Neuron (in vitro differentiated cells): ENCODE measurements around the gene PANK3.
A peak's percentile ranks its signal among the peaks of the same experiment; 100 is the strongest.

Experiments
- H2AFZ ChIP-seq: one replicate; pipeline ENCODE4 v1.6.1; 2013; ENCODE audit warnings: low read depth, mild to moderate bottlenecking, inconsistent platforms, low read length, moderate library complexity
- H3K27me3 ChIP-seq: one replicate; pipeline ENCODE4 v1.6.1; 2013; ENCODE audit warnings: low read length; ENCODE audit not compliant: insufficient read depth
- H3K36me3 ChIP-seq: one replicate; pipeline ENCODE4 v1.6.1; 2013; ENCODE audit warnings: low read length; ENCODE audit not compliant: insufficient read depth
- H3K4me1 ChIP-seq: one replicate; pipeline ENCODE4 v1.6.1; 2013; ENCODE audit warnings: low read length; ENCODE audit not compliant: insufficient read depth
- H3K4me3 ChIP-seq: 2 replicates; pipeline ENCODE4 v1.5.1; 2013; ENCODE audit warnings: mild to moderate bottlenecking, low read length, moderate library complexity
- H3K9me3 ChIP-seq: one replicate; pipeline ENCODE4 v1.6.1; 2013; ENCODE audit warnings: low read length

PANK3 gene

GRCh38 chr5:168578538-168579487 is at the start of gene PANK3:
TSS of gene PANK3 (minus strand) at chr5:168579368. CDS start at chr5:168579283, 85 bp downstream.
- Histone ChIP-seq H3K4me3 (peak within 1 kb of the TSS; percentile 99), H3K36me3 (peaks cover 20% of the 10 kb centered on the region), H2AFZ (peak within 1 kb of the TSS; percentile 39), H3K27me3 (no peaks in the 10 kb centered on the region), H3K4me1 (peaks cover 19% of the 10 kb centered on the region), H3K9me3 (no peaks in the 10 kb centered on the region)

GRCh38 chr5:168624850-168625364 is 45.7 kb upstream of the PANK3 start:
- Histone ChIP-seq H3K9me3 (no peaks in the 10 kb centered on the region), H2AFZ (no peak overlapping the region), H3K4me3 (no peak overlapping the region), H3K36me3 (no peaks in the 10 kb centered on the region), H3K4me1 (peaks cover 7% of the 10 kb centered on the region), H3K27me3 (peaks cover 3% of the 10 kb centered on the region)

- Histone ChIP-seq H3K27me3 (peaks cover 3% of the 10 kb centered on the region), H3K36me3 (no peaks in the 10 kb centered on the region), H3K4me1 (no peaks in the 10 kb centered on the region), H2AFZ (no peak overlapping the region), H3K4me3 (no peak overlapping the region), H3K9me3 (no peaks in the 10 kb centered on the region)
These were observed 41.6 kb upstream of the PANK3 start for GRCh38 chr5:168620807-168621206.

- peaks cover 27% of the 10 kb centered on the region for H3K4me1 ChIP-seq
- no peak overlapping the region for H3K4me3 ChIP-seq
- H2AFZ ChIP-seq: no peak overlapping the region
- H3K36me3 ChIP-seq: no peaks in the 10 kb centered on the region
- H3K9me3 ChIP-seq: no peaks in the 10 kb centered on the region
- no peaks in the 10 kb centered on the region for H3K27me3 ChIP-seq
These were observed 35.5 kb upstream of the PANK3 start for GRCh38 chr5:168614661-168615060.

DNA sequence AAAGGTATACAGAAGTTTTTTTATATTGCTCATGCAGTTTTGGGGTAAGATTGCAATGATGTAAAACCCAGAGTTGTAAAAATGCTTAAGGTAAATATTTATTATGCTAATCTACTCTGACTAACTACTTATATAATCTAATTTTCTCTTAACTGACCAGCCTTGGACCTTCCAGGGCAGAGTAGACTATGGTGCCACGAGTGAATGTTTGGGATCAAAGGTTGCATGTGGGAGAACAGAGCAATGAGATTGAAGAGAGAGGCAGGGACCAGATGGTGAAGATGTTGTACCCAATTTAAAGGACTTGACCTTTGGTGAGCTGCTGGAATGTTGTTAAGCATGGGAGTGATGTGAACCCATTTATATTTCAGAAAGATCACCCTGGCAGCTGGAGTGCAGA is 34.8 kb upstream of the PANK3 start:
- Histone ChIP-seq H3K27me3 (no peaks in the 10 kb centered on the region), H3K4me1 (peaks cover 27% of the 10 kb centered on the region), H3K4me3 (no peak overlapping the region), H3K9me3 (no peaks in the 10 kb centered on the region), H3K36me3 (no peaks in the 10 kb centered on the region), H2AFZ (no peak overlapping the region)

DNA sequence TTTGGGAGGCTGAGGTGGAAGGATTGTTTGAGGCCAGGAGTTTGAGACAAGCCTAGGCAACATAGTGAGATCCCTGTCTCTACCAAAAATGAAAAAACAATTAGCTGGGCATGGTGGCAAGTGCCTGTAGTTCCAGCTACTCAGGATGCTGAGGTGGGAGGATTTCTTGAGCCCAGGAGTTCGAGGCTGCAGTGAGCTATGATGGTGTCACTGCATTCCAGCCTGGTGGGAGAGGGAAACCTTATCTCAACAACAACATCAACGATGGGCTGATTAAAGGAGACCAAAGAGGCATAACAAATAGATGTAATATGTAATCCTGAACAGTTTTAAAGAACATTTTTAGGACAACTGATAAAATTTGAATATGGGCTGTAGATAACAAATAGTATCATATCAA is 34.2 kb upstream of the PANK3 start:
- Histone ChIP-seq H3K4me3 (no peak overlapping the region), H3K27me3 (no peaks in the 10 kb centered on the region), H3K9me3 (no peaks in the 10 kb centered on the region), H3K4me1 (peaks cover 27% of the 10 kb centered on the region), H2AFZ (no peak overlapping the region), H3K36me3 (no peaks in the 10 kb centered on the region)

DNA sequence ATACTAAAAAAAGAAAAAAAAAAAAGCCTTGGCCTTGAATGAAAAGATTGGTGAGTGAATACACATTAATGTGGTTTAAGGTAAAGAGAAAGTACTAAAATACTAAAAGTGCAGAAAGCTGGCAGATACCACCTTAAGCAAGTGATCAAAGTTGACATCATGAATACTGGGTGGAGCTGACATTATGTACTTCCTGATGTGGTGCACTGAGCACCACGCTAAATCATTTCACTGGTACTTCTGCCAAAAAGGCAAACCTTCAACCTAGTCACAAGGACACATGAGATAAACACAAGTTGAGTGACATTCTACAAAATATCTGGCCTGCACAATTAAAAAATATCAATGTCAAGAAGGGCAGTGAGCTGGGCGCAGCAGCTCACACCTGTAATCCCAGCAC is 33.8 kb upstream of the PANK3 start:
- Histone ChIP-seq H3K27me3 (no peaks in the 10 kb centered on the region), H3K4me3 (no peak overlapping the region), H3K4me1 (peaks cover 30% of the 10 kb centered on the region), H2AFZ (no peak overlapping the region), H3K36me3 (no peaks in the 10 kb centered on the region), H3K9me3 (no peaks in the 10 kb centered on the region)

DNA sequence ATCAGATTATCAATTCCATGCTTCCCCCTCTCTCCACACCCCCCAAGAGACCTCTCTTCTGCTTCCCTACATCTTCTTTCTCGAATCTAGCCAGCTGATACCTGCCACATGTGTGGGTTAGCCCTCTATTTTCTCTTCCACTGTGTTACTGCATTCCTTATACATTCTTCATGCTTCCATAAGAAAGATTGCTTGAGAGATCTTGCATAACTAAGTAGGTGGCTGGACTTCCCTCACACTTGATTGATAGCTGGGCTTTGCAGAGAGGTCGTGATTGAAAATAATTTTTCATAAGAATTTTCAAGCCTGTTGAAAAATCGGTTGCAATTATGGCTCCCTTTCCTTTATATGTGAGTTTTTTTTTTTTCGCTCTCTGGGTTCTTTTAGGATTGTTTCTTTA is 33.0 kb upstream of the PANK3 start:
- H2AFZ ChIP-seq: no peak overlapping the region
- H3K27me3 ChIP-seq: no peaks in the 10 kb centered on the region
- peaks cover 34% of the 10 kb centered on the region for H3K4me1 ChIP-seq
- no peaks in the 10 kb centered on the region for H3K36me3 ChIP-seq
- no peaks in the 10 kb centered on the region for H3K9me3 ChIP-seq
- no peak overlapping the region for H3K4me3 ChIP-seq

- no peaks in the 10 kb centered on the region for H3K36me3 ChIP-seq
- H3K27me3 ChIP-seq: no peaks in the 10 kb centered on the region
- H3K4me1 ChIP-seq: peaks cover 34% of the 10 kb centered on the region
- H2AFZ ChIP-seq: no peak overlapping the region
- no peaks in the 10 kb centered on the region for H3K9me3 ChIP-seq
- no peak overlapping the region for H3K4me3 ChIP-seq
These were observed 32.0 kb upstream of the PANK3 start for GRCh38 chr5:168611165-168611564.

GRCh38 chr5:168609806-168610482 is 30.8 kb upstream of the PANK3 start:
- Histone ChIP-seq H3K4me1 (peaks cover 34% of the 10 kb centered on the region), H3K9me3 (no peaks in the 10 kb centered on the region), H3K4me3 (no peak overlapping the region), H3K36me3 (no peaks in the 10 kb centered on the region), H3K27me3 (no peaks in the 10 kb centered on the region), H2AFZ (no peak overlapping the region)

- Histone ChIP-seq H3K9me3 (no peaks in the 10 kb centered on the region), H3K4me1 (peaks cover 31% of the 10 kb centered on the region), H3K36me3 (no peaks in the 10 kb centered on the region), H3K4me3 (no peak overlapping the region), H2AFZ (no peak overlapping the region), H3K27me3 (no peaks in the 10 kb centered on the region)
These were observed 29.7 kb upstream of the PANK3 start for GRCh38 chr5:168608821-168609220.

GRCh38 chr5:168608386-168608785 is 29.2 kb upstream of the PANK3 start:
- Histone ChIP-seq H3K36me3 (no peaks in the 10 kb centered on the region), H3K9me3 (no peaks in the 10 kb centered on the region), H3K4me3 (no peak overlapping the region), H2AFZ (no peak overlapping the region), H3K27me3 (no peaks in the 10 kb centered on the region), H3K4me1 (peaks cover 31% of the 10 kb centered on the region)

- Histone ChIP-seq H2AFZ (no peak overlapping the region), H3K4me3 (no peak overlapping the region), H3K36me3 (no peaks in the 10 kb centered on the region), H3K9me3 (no peaks in the 10 kb centered on the region), H3K27me3 (no peaks in the 10 kb centered on the region), H3K4me1 (peaks cover 31% of the 10 kb centered on the region)
These were observed 28.8 kb upstream of the PANK3 start for GRCh38 chr5:168607946-168608345.
